Astrocyte (in vitro differentiated cells and primary cell): Measurements from ENCODE around the gene C6orf136. TPM values are rescaled to one million over a fixed set of nuclear protein-coding genes. Genes with fewer than 3 reads are reported as not detected.
A peak's percentile ranks its signal among the peaks of the same experiment; 100 is the strongest.

Experiments
- DNase-seq: peaks from one replicate; pipeline ENCODE4 v3.0.0-alpha.2; 2010; ENCODE audit warnings: low read depth
- FAIRE-seq: peaks from 2 replicates; lab custom pipeline; 2011; peaks lifted over from hg19 to GRCh38; lab: Jason Lieb, UNC
- H2AFZ ChIP-seq: 2 replicates; pipeline ENCODE4 v1.6.0; 2012; ENCODE audit warnings: low read depth, low read length, inconsistent platforms
- H3K27ac ChIP-seq: 2 replicates; pipeline ENCODE4 v1.5.1; 2011; ENCODE audit warnings: low read depth, low read length, inconsistent platforms
- H3K27me3 ChIP-seq: 2 replicates; pipeline ENCODE4 v1.6.0; 2011; ENCODE audit warnings: low read length, inconsistent platforms; ENCODE audit not compliant: insufficient read depth
- H3K36me3 ChIP-seq: 2 replicates; pipeline ENCODE4 v1.5.1; 2011; ENCODE audit warnings: low read length, inconsistent platforms; ENCODE audit not compliant: insufficient read depth
- H3K4me1 ChIP-seq: 2 replicates; pipeline ENCODE4 v1.5.1; 2011; ENCODE audit warnings: low read length, inconsistent platforms; ENCODE audit not compliant: insufficient read depth
- H3K4me2 ChIP-seq: 2 replicates; pipeline ENCODE4 v1.6.0; 2012; ENCODE audit warnings: low read length, inconsistent platforms
- H3K4me3 ChIP-seq: 2 replicates; pipeline ENCODE4 v1.5.1; 2011; ENCODE audit warnings: low read depth, mild to moderate bottlenecking, low read length, inconsistent platforms; ENCODE audit not compliant: insufficient read depth
- H3K79me2 ChIP-seq: 2 replicates; pipeline ENCODE4 v1.6.0; 2012; ENCODE audit warnings: mild to moderate bottlenecking, low read length, inconsistent platforms; ENCODE audit not compliant: insufficient read depth
- H3K9ac ChIP-seq: 2 replicates; pipeline ENCODE4 v1.6.0; 2012; ENCODE audit warnings: mild to moderate bottlenecking, low read length, inconsistent platforms
- H3K9me3 ChIP-seq: 2 replicates; pipeline ENCODE4 v1.5.1; 2012; ENCODE audit warnings: low read depth, mild to moderate bottlenecking, low read length, inconsistent platforms; ENCODE audit not compliant: insufficient read depth
- H4K20me1 ChIP-seq: 2 replicates; pipeline ENCODE4 v1.6.0; 2012; ENCODE audit warnings: low read length, inconsistent platforms; ENCODE audit not compliant: insufficient read depth
- H3K27ac Mint-ChIP-seq: one replicate; pipeline ENCODE4 v1.8.0; 2021; ENCODE audit warnings: mild to moderate bottlenecking, mixed read lengths; ENCODE audit not compliant: unreplicated experiment
- H3K27me3 Mint-ChIP-seq: one replicate; pipeline ENCODE4 v1.8.0; 2021; ENCODE audit warnings: low read depth, mixed read lengths; ENCODE audit not compliant: unreplicated experiment
- H3K36me3 Mint-ChIP-seq: one replicate; pipeline ENCODE4 v1.8.0; 2021; ENCODE audit warnings: low read depth, mixed read lengths; ENCODE audit not compliant: unreplicated experiment
- H3K4me1 Mint-ChIP-seq: one replicate; pipeline ENCODE4 v1.8.0; 2021; ENCODE audit warnings: low read depth, mixed read lengths; ENCODE audit not compliant: unreplicated experiment
- H3K4me3 Mint-ChIP-seq: one replicate; pipeline ENCODE4 v1.8.0; 2021; ENCODE audit warnings: mild to moderate bottlenecking, moderate library complexity, mixed read lengths; ENCODE audit not compliant: unreplicated experiment
- H3K9me3 Mint-ChIP-seq: one replicate; pipeline ENCODE4 v1.8.0; 2021; ENCODE audit warnings: mild to moderate bottlenecking, mixed read lengths; ENCODE audit not compliant: unreplicated experiment
- CTCF ChIP-seq: IDR thresholded peaks from 2 replicates; pipeline ENCODE4 v1.5.1; 2011; ENCODE audit warnings: low read depth, mild to moderate bottlenecking, inconsistent platforms, low read length, moderate library complexity; ENCODE audit not compliant: insufficient read depth
- EZH2 ChIP-seq: IDR thresholded peaks from 2 replicates; pipeline ENCODE4 v1.6.1; 2012; ENCODE audit warnings: mild to moderate bottlenecking, low read length, inconsistent platforms; ENCODE audit not compliant: insufficient read depth
- total RNA-seq: library from RNA; stranded (reverse); gene quantifications from 2 replicates; pipeline ENCODE4 v1.2.1, GENCODE V29; 2021

Gene C6orf136
- total RNA-seq, 1 donor from 2014 or later, result 12.7 TPM

- peaks cover 33% of the 10 kb centered on the region for H3K4me1 Mint-ChIP-seq
- Histone ChIP-seq H3K27me3 (no peaks in the 10 kb centered on the region), H3K36me3 (peaks cover 50% of the 10 kb centered on the region), H3K4me1 (peaks cover 14% of the 10 kb centered on the region), H3K4me3 (no peak overlapping the region), H3K9ac (no peak overlapping the region), H4K20me1 (peaks cover 5% of the 10 kb centered on the region), H3K9me3 (no peaks in the 10 kb centered on the region), H2AFZ (no peak overlapping the region), H3K79me2 (no peaks in the 10 kb centered on the region), H3K4me2 (no peak overlapping the region), H3K27ac (peak overlapping the region; percentile 40)
- FAIRE-seq (no peak), DNase-seq (no peak)
- no peaks in the 10 kb centered on the region for H3K9me3 Mint-ChIP-seq
- TF ChIP-seq CTCF, result no peak
- H3K27ac Mint-ChIP-seq, result peak overlapping the region; percentile 68
- no peaks in the 10 kb centered on the region for H3K27me3 Mint-ChIP-seq
- peaks cover 36% of the 10 kb centered on the region for H3K36me3 Mint-ChIP-seq
- H3K4me3 Mint-ChIP-seq, result peak overlapping the region; percentile 64
These were observed 8.1 kb downstream of the C6orf136 start for GRCh38 chr6:30654798-30655742.

- Mint-ChIP-seq H3K27me3 (no peaks in the 10 kb centered on the region), H3K27ac (peak overlapping the region; percentile 20), H3K4me3 (peak overlapping the region; percentile 64), H3K36me3 (peaks cover 38% of the 10 kb centered on the region), H3K9me3 (no peaks in the 10 kb centered on the region), H3K4me1 (peaks cover 33% of the 10 kb centered on the region)
- Histone ChIP-seq H3K36me3 (peaks cover 50% of the 10 kb centered on the region), H3K79me2 (no peaks in the 10 kb centered on the region), H3K4me3 (no peak overlapping the region), H2AFZ (no peak overlapping the region), H4K20me1 (peaks cover 5% of the 10 kb centered on the region), H3K27ac (peak overlapping the region; percentile 40), H3K27me3 (no peaks in the 10 kb centered on the region), H3K9me3 (no peaks in the 10 kb centered on the region), H3K9ac (no peak overlapping the region), H3K4me1 (peaks cover 14% of the 10 kb centered on the region), H3K4me2 (no peak overlapping the region)
- no peak for DNase-seq
- no peak for TF ChIP-seq CTCF
- no peak for TF ChIP-seq EZH2
- FAIRE-seq, result no peak
These were observed 8.8 kb downstream of the C6orf136 start for GRCh38 chr6:30655743-30656094.

DNA sequence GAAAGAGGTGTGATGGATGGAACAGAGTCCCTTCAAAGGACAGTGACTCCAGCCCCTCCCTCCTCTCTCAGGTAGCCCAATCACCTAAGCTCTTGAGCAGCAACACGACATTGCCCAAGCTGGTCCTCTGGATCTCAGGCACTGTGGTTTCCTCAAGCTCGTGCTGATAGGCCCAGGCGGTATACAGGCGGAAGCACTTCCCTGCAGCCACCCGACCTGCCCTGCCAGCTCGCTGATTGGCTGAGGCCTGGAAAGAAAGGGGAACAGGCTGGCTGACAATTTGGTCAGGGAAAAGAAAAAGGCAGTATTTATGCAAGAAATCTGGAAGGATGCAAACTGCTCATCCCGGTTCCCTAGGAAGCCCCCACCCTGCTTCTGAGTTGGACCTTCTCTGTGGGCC lies 9.6 kb downstream of the C6orf136 start:
- Histone ChIP-seq H3K4me3 (no peak overlapping the region), H3K79me2 (no peaks in the 10 kb centered on the region), H3K9ac (no peak overlapping the region), H3K9me3 (no peaks in the 10 kb centered on the region), H3K27ac (peak overlapping the region; percentile 5), H3K4me2 (no peak overlapping the region), H3K27me3 (no peaks in the 10 kb centered on the region), H3K4me1 (peaks cover 14% of the 10 kb centered on the region), H2AFZ (no peak overlapping the region), H3K36me3 (peaks cover 52% of the 10 kb centered on the region), H4K20me1 (peaks cover 5% of the 10 kb centered on the region)
- no peaks in the 10 kb centered on the region for H3K27me3 Mint-ChIP-seq
- DNase-seq (no peak), FAIRE-seq (no peak)
- peaks cover 33% of the 10 kb centered on the region for H3K4me1 Mint-ChIP-seq
- H3K36me3 Mint-ChIP-seq, result peaks cover 34% of the 10 kb centered on the region
- H3K9me3 Mint-ChIP-seq, result no peaks in the 10 kb centered on the region
- peak overlapping the region; percentile 18 for H3K27ac Mint-ChIP-seq
- TF ChIP-seq CTCF, result no peak
- H3K4me3 Mint-ChIP-seq, result no peak overlapping the region
